ENCODE data around the gene DUSP19. TPM values are rescaled to one million over a fixed set of nuclear protein-coding genes. Genes with fewer than 3 reads are reported as not detected.

The DUSP19 gene
- total RNA-seq, 1 experiment from 2014 or later, result 1.8 TPM

- no peak overlapping the region for H2BK5ac ChIP-seq (ENCODE audit: insufficient read length, low read length)
- no peak overlapping the region for H4K91ac ChIP-seq (ENCODE audit: insufficient read length, low read depth, low read length)
- Mint-ChIP-seq H3K36me3 (ENCODE audit: insufficient read depth in 1 of 3, low read depth in 3 of 3) (no peaks in the 10 kb centered on the region), H3K4me1 (peaks cover 8 to 9% of the 10 kb centered on the region in 2 experiments; a peak in 2 of 4 replicates), H3K27me3 (ENCODE audit: low read depth) (no peaks in the 10 kb centered on the region; the same call in 1 of the 2 replicates), H3K27ac (no peak overlapping the region), H3K9me3 (no peaks in the 10 kb centered on the region), H3K4me3 (no peak overlapping the region)
- H3K18ac ChIP-seq (ENCODE audit: insufficient read length, low read depth, low read length), result no peak overlapping the region
- H3K79me2 ChIP-seq (ENCODE audit: insufficient read depth, low read length), result no peaks in the 10 kb centered on the region
- H3K9me3 ChIP-seq (ENCODE audit: control insufficient read depth, low read depth, low read length), result no peaks in the 10 kb centered on the region
- no peak for TF ChIP-seq CTCF (conservative IDR thresholded peaks at IDR 0.05)
- no peak overlapping the region for H2BK12ac ChIP-seq (ENCODE audit: insufficient read length, low read depth, low read length)
- H3K4me1 ChIP-seq (ENCODE audit: insufficient read depth, low read length), result peaks cover 5% of the 10 kb centered on the region; the same call in 1 of the 2 replicates
- H3K14ac ChIP-seq (ENCODE audit: insufficient read depth, low read length), result no peak overlapping the region
- no peak overlapping the region for H2BK15ac ChIP-seq (ENCODE audit: low read depth, low read length)
- H3K23me2 ChIP-seq (ENCODE audit: insufficient read length, low read depth, low read length, poor library complexity, severe bottlenecking), result no peaks in the 10 kb centered on the region
- H3K23ac ChIP-seq (ENCODE audit: insufficient read length, low read depth, low read length), result no peak overlapping the region
- no peak for DNase-seq
- no peak overlapping the region for H4K5ac ChIP-seq (ENCODE audit: insufficient read length, low read depth, low read length)
- no peak overlapping the region for H2BK120ac ChIP-seq (ENCODE audit: low read depth, low read length, poor library complexity, severe bottlenecking)
- H3K27me3 ChIP-seq (ENCODE audit: insufficient read depth, low read length), result no peaks in the 10 kb centered on the region
- H3K56ac ChIP-seq (ENCODE audit: insufficient read length, low read depth, low read length), result no peak overlapping the region
- H3K4me2 ChIP-seq (ENCODE audit: insufficient read depth, insufficient read length, low read length), result no peak overlapping the region
- H2BK20ac ChIP-seq (ENCODE audit: low read depth, low read length, poor library complexity, severe bottlenecking), result no peak overlapping the region
- H3K79me1 ChIP-seq (ENCODE audit: insufficient read depth, low read depth, low read length, poor library complexity, severe bottlenecking), result no peaks in the 10 kb centered on the region
- H4K20me1 ChIP-seq (ENCODE audit: control insufficient read depth, insufficient read depth, insufficient read length), result no peaks in the 10 kb centered on the region
- no peak overlapping the region for H4K8ac ChIP-seq (replicated peaks; ENCODE audit: insufficient read length, low read depth, low read length)
- H3K9ac ChIP-seq (ENCODE audit: extremely low read depth, insufficient read length, low read length), result no peak overlapping the region
- H3K27ac ChIP-seq (ENCODE audit: insufficient read length, low read depth, low read length), result no peak overlapping the region
- H2AK5ac ChIP-seq (ENCODE audit: insufficient read length, low read length), result no peak overlapping the region
- H3T11ph ChIP-seq (ENCODE audit: low read length), result no peak overlapping the region
- H3K4ac ChIP-seq (ENCODE audit: low read depth, low read length), result no peak overlapping the region
- no CpG with 5 or more reads among the region's 2 CpGs for WGBS (ENCODE audit: extremely low coverage, insufficient read length, low lambda C conversion rate)
- no peak overlapping the region for H2AFZ ChIP-seq (ENCODE audit: low read length)
These were observed 15.5 kb upstream of the DUSP19 start for GRCh38 chr2:183063083-183063482.
